ENCODE results near the gene NUTM2E. TPM values are rescaled to one million over a fixed set of nuclear protein-coding genes. Genes with fewer than 3 reads are reported as not detected.
"Not testable (repeated sequence)": the region's sequence is repeated elsewhere in the genome, so short reads cannot be mapped to it uniquely, and the experiment has no call there.

NUTM2E gene
- total and polyA plus RNA-seq, 2 of the 13 experiments (the other 11 are each of a cell fraction or from before 2014, with no cell fraction given) = 0.07 TPM; not detected in 1

DNA sequence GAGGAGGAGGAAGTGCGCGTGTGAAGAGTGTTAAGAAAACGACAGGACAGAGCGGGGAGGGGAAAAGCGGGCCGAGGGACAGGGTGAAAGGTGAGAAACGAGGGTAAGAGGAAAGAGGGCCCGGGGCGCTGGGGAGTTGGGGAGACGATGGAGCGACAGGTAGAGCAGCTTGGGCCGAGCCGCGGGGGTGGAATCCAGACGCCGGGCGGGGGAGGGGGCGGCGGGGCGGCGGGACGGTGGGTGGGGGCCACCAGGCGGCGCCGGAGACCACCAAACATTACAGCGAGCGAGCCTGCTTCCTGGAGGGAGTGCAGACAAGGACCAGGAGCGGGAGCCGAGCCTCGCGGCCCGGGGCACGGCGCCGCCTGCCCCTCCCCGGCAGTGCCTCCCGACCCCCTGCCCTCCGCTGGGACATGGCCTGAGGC lies 940 bp upstream of the NUTM2E start:
- FAIRE-seq; H3K79me2 ChIP-seq (ENCODE audit: insufficient read depth, low read length); H4K20me1 ChIP-seq (ENCODE audit: insufficient read depth, low read length); intact Hi-C loops (cut with micrococcal nuclease; ENCODE audit: unreplicated experiment); BruUV-seq (replicated peaks); CTCF ChIA-PET (ENCODE audit: low intra/inter-chr PET ratio, low total read pairs); H3K27me3 ChIP-seq (ENCODE audit: control insufficient read depth in 1 of 2, insufficient read depth in 2 of 2, low read length in 2 of 2); H2AFZ ChIP-seq (ENCODE audit: low read length); DNase-seq (ENCODE audit: low spot score); H3K27ac ChIP-seq (ENCODE audit: extremely low read length, insufficient read depth, low read length); in situ Hi-C loops (cut with HindIII; ENCODE audit: extremely low pct_ligation_motif_present, low pct_unique_long_range_greater_than_20kb); H3K4me1 ChIP-seq (ENCODE audit: insufficient read depth, low read length); POLR2A ChIA-PET; H3K9me3 ChIP-seq (ENCODE audit: low read length); H3K36me3 ChIP-seq (replicated peaks in 1 of 2; ENCODE audit: control insufficient read depth in 1 of 2, insufficient read depth in 2 of 2, low read length in 2 of 2): not testable (repeated sequence)
- ATAC-seq = peak; percentile 52
- peak overlapping the region in 2 of 3 experiments; percentile 62 to 64; a peak in 4 of 6 replicates for H3K4me3 ChIP-seq (replicated peaks in 1 of 3; ENCODE audit: insufficient read depth in 1 of 3, low read depth in 2 of 3, low read length in 3 of 3)
- H3K4me2 ChIP-seq (ENCODE audit: low read depth, low read length) = peak overlapping the region; percentile 36; the same call in 1 of the 2 replicates
- 0% methylated on average over 14 of the region's 38 CpGs for WGBS (ENCODE audit: low lambda C conversion rate)
- peak overlapping the region; percentile 46; the same call in 1 of the 2 replicates for H3K9ac ChIP-seq (ENCODE audit: insufficient read depth, low read depth, low read length)

DNA sequence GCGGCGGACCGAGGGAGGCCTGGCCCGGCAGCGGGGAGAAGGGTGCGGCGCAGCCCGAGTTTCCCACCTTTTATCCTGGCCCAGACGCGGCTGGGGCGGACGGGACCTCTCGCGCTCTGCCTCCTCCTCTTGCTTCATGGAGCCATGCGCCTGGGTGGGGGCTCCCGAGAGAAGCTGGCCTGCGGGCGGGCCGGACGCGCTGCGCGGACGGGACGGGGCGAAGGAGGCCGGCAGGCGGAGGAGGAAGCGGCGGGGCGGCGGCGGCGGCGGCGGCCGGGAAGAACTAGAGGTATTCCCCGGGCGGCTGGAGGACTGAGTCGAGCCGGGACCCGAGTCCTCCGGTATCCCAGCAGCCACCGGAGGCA lies 426 bp upstream of the NUTM2E start:
- H3K79me2 ChIP-seq (ENCODE audit: insufficient read depth, low read length); H4K20me1 ChIP-seq (ENCODE audit: insufficient read depth, low read length); H3K36me3 ChIP-seq (replicated peaks in 1 of 2; ENCODE audit: control insufficient read depth in 1 of 2, insufficient read depth in 2 of 2, low read length in 2 of 2); FAIRE-seq; H3K4me2 ChIP-seq (ENCODE audit: low read depth, low read length); H3K27me3 ChIP-seq (ENCODE audit: control insufficient read depth in 1 of 2, insufficient read depth in 2 of 2, low read length in 2 of 2); CTCF ChIA-PET (ENCODE audit: low intra/inter-chr PET ratio, low total read pairs); DNase-seq (ENCODE audit: low spot score); POLR2A ChIA-PET; H3K9me3 ChIP-seq (ENCODE audit: low read length); intact Hi-C loops (cut with micrococcal nuclease; ENCODE audit: unreplicated experiment); BruUV-seq (replicated peaks); H2AFZ ChIP-seq (ENCODE audit: low read length); ATAC-seq; H3K4me1 ChIP-seq (ENCODE audit: insufficient read depth, low read length); in situ Hi-C loops (cut with HindIII; ENCODE audit: extremely low pct_ligation_motif_present, low pct_unique_long_range_greater_than_20kb): not testable (repeated sequence)
- Histone ChIP-seq H3K4me3 (replicated peaks in 1 of 3; ENCODE audit: insufficient read depth in 1 of 3, low read depth in 2 of 3, low read length in 3 of 3) (peak overlapping the region; percentile 45 to 62 (median 61); a peak in 4 of 6 replicates), H3K27ac (ENCODE audit: extremely low read length, insufficient read depth, low read length) (peak overlapping the region; percentile 61), H3K9ac (ENCODE audit: insufficient read depth, low read depth, low read length) (peak overlapping the region; percentile 46; the same call in 1 of the 2 replicates)
- WGBS (ENCODE audit: low lambda C conversion rate) = no CpG with 5 or more reads among the region's 44 CpGs

GRCh38 chr10:79833833-79834232 lies 7.3 kb downstream of the NUTM2E start:
- BruUV-seq (replicated peaks); H3K9ac ChIP-seq (ENCODE audit: insufficient read depth, low read depth, low read length); H4K20me1 ChIP-seq (ENCODE audit: insufficient read depth, low read length); H3K4me3 ChIP-seq (replicated peaks in 1 of 3; ENCODE audit: insufficient read depth in 1 of 3, low read depth in 2 of 3, low read length in 3 of 3); CTCF ChIA-PET (ENCODE audit: low intra/inter-chr PET ratio, low total read pairs); in situ Hi-C loops (cut with HindIII; ENCODE audit: extremely low pct_ligation_motif_present, low pct_unique_long_range_greater_than_20kb); H3K27me3 ChIP-seq (ENCODE audit: control insufficient read depth in 1 of 2, insufficient read depth in 2 of 2, low read length in 2 of 2); H3K4me2 ChIP-seq (ENCODE audit: low read depth, low read length); H2AFZ ChIP-seq (ENCODE audit: low read length); POLR2A ChIA-PET; H3K79me2 ChIP-seq (ENCODE audit: insufficient read depth, low read length); H3K9me3 ChIP-seq (ENCODE audit: low read length); ATAC-seq; H3K27ac ChIP-seq (ENCODE audit: extremely low read length, insufficient read depth, low read length); intact Hi-C loops (cut with micrococcal nuclease; ENCODE audit: unreplicated experiment); DNase-seq (ENCODE audit: low spot score); FAIRE-seq; H3K36me3 ChIP-seq (replicated peaks in 1 of 2; ENCODE audit: control insufficient read depth in 1 of 2, insufficient read depth in 2 of 2, low read length in 2 of 2); H3K4me1 ChIP-seq (ENCODE audit: insufficient read depth, low read length): not testable (repeated sequence)
- WGBS (ENCODE audit: low lambda C conversion rate) = 81% methylated on average over 3 of the region's 3 CpGs

DNA sequence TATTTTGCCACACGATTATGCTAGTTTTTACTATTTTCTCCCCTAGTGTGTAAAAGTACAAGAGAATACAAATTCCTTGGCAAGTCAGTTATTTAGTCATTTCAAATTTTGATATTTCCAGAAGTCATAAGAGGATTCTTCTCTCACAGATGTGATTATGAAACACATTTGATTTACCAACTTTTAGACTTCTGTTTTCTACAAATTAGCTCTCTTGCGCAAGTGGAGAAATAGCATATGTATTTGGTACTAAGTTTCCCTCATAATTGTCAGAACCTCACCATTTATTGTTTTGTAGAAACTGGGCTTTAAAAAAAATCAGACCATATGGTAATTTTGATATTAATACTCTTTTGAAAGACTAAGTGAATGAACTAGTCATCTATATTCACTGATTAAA lies 9.4 kb downstream of the NUTM2E start:
- H2AFZ ChIP-seq (ENCODE audit: low read length); H3K27me3 ChIP-seq (ENCODE audit: control insufficient read depth in 1 of 2, insufficient read depth in 2 of 2, low read length in 2 of 2); H3K4me2 ChIP-seq (ENCODE audit: low read depth, low read length); H3K9me3 ChIP-seq (ENCODE audit: low read length); H4K20me1 ChIP-seq (ENCODE audit: insufficient read depth, low read length); intact Hi-C loops (cut with micrococcal nuclease; ENCODE audit: unreplicated experiment); in situ Hi-C loops (cut with HindIII; ENCODE audit: extremely low pct_ligation_motif_present, low pct_unique_long_range_greater_than_20kb); H3K36me3 ChIP-seq (replicated peaks in 1 of 2; ENCODE audit: control insufficient read depth in 1 of 2, insufficient read depth in 2 of 2, low read length in 2 of 2); H3K4me3 ChIP-seq (replicated peaks in 1 of 3; ENCODE audit: insufficient read depth in 1 of 3, low read depth in 2 of 3, low read length in 3 of 3); H3K9ac ChIP-seq (ENCODE audit: insufficient read depth, low read depth, low read length); H3K27ac ChIP-seq (ENCODE audit: extremely low read length, insufficient read depth, low read length); DNase-seq (ENCODE audit: low spot score); CTCF ChIA-PET (ENCODE audit: low intra/inter-chr PET ratio, low total read pairs); H3K79me2 ChIP-seq (ENCODE audit: insufficient read depth, low read length); H3K4me1 ChIP-seq (ENCODE audit: insufficient read depth, low read length); FAIRE-seq; BruUV-seq (replicated peaks); POLR2A ChIA-PET; ATAC-seq: not testable (repeated sequence)
- WGBS (ENCODE audit: low lambda C conversion rate) = 90% methylated on average over 2 of the region's 2 CpGs

Measured in HepG2 (cell line).